ENCODE data around the gene SLCO2B1.

DNA sequence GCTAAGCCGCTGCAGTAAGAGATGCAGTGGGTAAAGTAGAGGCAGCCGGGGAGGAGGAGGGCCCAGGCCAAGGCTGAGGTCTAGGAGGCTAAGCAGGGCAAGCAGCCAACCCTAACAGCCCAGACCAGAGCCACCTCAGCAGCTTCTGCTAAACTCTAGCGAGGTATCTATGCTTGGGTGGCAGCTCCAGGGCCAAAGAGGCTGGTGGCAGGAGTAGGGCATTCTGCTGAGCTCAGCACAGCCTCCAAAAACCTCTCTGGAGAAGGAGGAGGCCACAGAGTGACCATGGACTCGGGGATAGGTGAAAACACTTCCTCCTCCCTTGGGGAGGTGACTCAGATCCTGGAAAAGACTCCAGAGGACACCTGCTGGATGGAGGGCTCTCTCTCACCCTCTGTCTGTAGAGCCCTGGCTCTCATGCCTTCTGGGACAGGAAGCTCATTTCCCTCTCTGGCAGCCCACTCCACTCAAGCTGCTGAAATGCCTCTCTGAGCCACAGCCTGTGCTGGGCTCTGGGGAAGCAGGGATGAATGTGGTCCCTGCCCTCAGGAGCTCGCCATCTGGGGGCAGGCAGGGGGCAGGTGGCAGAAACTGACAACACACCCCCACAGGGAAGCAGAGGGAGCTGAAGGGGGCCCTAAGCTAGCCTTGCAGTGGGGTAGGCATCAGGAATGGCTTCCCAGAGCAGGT is 73.2 kb downstream of the SLCO2B1 start:
- no peak for TF ChIP-seq EP300 (IDR thresholded peaks at IDR 0.05)
- TF ChIP-seq, protein P1, sequence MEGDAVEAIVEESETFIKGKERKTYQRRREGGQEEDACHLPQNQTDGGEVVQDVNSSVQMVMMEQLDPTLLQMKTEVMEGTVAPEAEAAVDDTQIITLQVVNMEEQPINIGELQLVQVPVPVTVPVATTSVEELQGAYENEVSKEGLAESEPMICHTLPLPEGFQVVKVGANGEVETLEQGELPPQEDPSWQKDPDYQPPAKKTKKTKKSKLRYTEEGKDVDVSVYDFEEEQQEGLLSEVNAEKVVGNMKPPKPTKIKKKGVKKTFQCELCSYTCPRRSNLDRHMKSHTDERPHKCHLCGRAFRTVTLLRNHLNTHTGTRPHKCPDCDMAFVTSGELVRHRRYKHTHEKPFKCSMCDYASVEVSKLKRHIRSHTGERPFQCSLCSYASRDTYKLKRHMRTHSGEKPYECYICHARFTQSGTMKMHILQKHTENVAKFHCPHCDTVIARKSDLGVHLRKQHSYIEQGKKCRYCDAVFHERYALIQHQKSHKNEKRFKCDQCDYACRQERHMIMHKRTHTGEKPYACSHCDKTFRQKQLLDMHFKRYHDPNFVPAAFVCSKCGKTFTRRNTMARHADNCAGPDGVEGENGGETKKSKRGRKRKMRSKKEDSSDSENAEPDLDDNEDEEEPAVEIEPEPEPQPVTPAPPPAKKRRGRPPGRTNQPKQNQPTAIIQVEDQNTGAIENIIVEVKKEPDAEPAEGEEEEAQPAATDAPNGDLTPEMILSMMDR (IDR thresholded peaks at IDR 0.05): no peak
